ENCODE measurements around the gene PLCXD3.

Gene PLCXD3

DNA sequence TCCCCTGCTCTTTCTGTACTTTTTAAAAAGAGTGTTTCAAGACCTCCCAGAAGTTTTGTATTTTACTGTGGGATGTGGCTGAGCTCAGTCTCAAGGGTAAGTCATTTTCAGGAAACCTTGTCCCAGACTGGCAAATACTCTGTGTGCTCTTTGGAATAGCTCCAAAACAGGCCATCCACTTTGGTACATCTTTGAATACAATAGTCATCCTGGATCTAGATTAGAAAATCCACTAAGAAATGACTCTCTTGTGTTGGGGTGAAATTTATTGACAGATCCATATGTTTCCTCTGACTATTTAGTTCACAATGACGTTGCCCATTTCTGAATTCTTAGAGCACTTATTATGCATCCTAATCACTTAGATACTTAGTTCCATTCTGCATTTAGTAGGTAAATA lies 95.2 kb downstream of the PLCXD3 start:
- DNase-seq, result no peak

GRCh38 chr5:41414598-41414997 lies 95.8 kb downstream of the PLCXD3 start:
- no peak for DNase-seq

DNA sequence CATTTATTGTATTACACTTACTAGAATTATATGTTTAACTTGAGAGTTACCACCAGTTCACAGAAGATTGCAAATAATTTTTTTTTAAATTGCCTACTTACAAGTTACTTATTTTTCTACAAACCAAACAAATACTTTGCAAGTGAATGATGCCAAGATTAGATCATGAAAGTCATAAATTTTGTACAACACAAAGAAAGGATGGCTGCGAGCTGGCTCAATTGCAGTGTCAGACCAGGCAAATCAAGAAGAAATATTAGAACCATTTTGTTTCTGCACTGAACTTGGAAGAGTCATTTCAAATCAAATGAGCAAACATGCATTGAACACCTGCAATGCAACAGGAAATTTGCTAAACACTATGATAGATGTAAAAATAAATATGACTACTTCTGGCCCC lies 97.3 kb downstream of the PLCXD3 start:
- DNase-seq, result no peak

DNA sequence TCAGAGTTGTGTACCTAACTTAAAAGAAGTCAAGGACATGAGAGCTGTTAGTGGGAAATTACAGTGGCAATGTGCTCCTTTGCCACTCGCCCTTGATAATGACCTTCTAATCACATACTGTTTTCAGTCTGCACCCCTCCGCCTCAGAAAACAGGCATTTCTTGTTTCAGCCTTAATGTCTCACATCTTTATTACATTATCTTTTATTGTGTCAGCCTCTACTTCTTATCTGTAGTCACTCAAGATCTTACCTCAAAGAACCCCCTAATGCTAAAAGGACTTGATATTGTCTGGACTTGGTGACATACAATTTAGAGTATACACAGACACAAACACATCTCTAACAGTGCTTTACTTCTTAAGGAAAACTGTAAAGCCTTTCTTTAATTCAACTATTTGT lies 97.9 kb downstream of the PLCXD3 start:
- no peak for DNase-seq

- DNase-seq, result no peak
Observed at GRCh38 chr5:41410737-41411136, 99.7 kb downstream of the PLCXD3 start.

DNA sequence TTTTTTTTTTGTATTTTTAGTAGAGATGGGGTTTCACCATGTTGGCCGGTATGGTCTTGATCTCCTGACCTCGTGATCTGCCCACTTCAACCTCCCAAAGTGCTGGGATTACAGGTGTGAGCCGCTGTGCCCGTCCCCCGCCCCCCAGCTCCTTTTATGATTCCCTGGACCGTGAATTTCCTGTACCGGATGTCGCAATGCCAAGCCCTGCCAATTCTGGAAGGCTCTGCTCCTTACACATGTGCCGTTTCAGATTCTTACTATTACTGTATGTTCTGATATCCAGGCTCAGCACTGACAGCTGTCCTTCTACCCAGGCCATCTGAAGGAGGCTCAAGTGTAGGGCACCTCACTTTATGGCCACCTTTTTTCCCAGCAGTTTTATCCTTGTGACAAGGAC lies 100.1 kb downstream of the PLCXD3 start:
- no peak for DNase-seq

- DNase-seq, result no peak
Observed at GRCh38 chr5:41408676-41409443, 101.5 kb downstream of the PLCXD3 start.

GRCh38 chr5:41406936-41407335 lies 103.5 kb downstream of the PLCXD3 start:
- DNase-seq, result no peak

GRCh38 chr5:41406424-41406823 lies 104.0 kb downstream of the PLCXD3 start:
- no peak for DNase-seq

DNA sequence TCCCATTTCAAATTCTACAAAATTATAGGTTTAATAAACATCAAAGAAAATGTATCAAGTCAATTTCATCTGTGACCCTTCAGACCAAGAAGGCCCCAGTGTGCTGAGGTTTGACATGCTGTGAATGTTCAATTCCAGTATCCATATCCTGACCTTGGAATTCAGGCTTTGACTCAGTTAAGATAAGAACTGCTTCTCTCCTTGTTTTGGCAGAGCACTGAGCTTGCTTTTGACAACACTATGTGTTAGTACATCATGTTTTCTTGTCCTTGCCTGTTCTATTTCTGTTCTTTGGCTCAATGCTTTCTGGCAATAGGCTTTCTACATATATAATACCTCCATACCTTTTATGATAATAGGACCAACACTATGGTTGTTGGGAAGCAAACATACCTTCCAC lies 105.6 kb downstream of the PLCXD3 start:
- no peak for DNase-seq

- no peak for DNase-seq
Observed at GRCh38 chr5:41403846-41404245, 106.6 kb downstream of the PLCXD3 start.

- DNase-seq, result no peak
Observed at GRCh38 chr5:41402845-41403244, 107.6 kb downstream of the PLCXD3 start.

- DNase-seq, result no peak
Observed at GRCh38 chr5:41399839-41400238, 110.6 kb downstream of the PLCXD3 start.

GRCh38 chr5:41392016-41392415 lies 118.4 kb downstream of the PLCXD3 start:
- no peak for DNase-seq

- no peak for DNase-seq
Observed at GRCh38 chr5:41374631-41375030, 135.8 kb downstream of the PLCXD3 start.

DNA sequence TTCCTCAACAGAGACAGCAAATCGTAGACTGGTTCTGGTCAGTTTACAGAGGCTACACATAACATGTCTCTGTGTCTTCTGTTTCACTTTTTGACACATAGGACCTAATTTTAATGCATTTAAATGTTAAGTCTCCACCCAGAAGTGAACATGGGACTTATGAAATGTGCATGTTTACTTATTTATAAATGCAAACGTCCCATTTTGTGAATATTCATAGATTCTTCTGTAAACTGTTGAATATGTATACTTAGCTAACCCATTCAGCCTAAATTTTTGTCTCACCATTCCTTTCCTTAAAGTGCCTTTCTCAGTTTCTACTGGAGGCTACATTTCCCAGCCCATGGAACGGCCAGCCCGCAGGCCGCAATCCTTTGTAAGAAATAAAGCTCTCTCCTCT lies 137.2 kb downstream of the PLCXD3 start:
- DNase-seq, result no peak

- no peak for DNase-seq
Observed at GRCh38 chr5:41371738-41372137, 138.7 kb downstream of the PLCXD3 start.

- DNase-seq, result no peak
Observed at GRCh38 chr5:41370482-41370881, 139.9 kb downstream of the PLCXD3 start.

DNA sequence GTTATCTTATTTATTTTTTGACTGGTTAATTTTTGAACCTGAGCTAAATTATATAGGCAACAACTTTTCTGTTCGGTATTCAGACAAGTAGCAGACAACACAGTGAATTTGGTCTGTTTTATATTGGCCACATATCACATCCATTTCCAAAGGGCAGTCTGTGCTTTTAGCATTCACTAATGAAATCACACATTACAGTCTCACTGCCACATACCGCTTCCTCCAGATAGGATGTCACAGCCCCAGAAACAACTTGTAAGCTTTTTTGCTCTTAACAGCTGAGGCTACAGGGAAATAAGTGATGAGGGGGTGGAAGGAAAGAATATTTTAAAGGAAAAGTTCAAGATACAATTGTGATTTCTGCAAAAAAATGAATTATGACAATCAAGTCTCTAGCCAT lies 140.6 kb downstream of the PLCXD3 start:
- no peak for DNase-seq

DNA sequence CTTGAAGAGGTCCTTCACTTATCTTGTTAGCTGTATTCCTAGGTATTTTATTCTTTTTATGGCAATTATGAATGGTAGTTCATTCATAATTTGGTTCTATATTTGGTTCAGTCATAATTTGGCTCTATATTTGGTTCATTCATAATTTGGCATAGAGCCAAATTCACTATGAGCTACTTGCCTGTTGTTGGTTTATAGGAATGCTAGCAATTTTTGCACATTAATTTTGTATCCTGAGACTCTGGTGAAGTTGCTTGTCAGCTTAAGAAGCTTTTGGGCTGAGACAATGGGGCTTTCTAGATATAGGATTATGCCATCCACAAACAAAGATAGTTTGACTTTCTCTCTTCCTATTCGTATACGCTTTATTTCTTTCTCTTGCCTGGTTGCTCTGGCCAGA lies 142.2 kb downstream of the PLCXD3 start:
- DNase-seq, result no peak

DNA sequence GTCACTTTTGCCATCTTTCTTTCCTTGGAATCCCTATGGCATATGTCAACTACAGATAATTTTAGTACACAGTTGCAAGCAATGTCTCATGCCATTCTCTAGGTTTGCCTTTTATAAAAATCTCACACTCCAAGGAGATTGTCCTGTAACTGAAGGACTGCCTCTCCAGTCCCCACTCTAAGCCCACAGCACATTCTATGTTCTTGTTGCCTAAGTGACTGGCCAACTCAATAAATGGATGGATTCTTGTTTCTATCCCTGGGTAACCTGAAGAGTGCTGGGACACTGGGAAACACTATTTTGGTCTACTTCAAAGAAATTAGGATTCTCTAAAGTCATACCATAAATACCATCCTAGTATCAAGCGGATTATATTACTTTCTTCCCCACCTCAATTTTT lies 145.0 kb downstream of the PLCXD3 start:
- peak in 2 of 51 donors; percentile 1 to 12 for DNase-seq

DNA sequence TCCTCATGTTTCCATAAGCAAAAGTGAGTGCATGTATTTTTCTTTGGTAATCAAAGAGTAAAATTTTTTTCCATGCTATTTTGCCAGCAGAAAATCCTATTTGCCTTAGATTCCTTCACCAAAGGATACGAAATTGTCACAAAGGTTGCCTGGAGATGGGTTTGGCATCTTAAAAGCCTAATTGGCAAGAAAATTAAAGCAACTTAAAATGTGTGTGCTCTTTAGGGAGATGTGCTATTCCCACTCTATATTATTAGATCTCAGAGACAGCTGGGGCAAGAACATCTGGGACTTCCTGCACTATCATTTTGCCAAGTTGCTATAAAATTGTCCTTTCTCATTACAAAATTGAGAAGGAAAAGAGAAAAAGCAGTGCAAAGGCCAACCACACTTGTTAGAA lies 146.1 kb downstream of the PLCXD3 start:
- DNase-seq, result no peak

GRCh38 chr5:41363343-41363986 lies 146.9 kb downstream of the PLCXD3 start:
- no peak for DNase-seq

- no peak for DNase-seq
Observed at GRCh38 chr5:41356786-41357185, 153.6 kb downstream of the PLCXD3 start.
